ENCODE results near the gene TSPEAR. TPM values are rescaled to one million over a fixed set of nuclear protein-coding genes. Genes with fewer than 3 reads are reported as not detected.
A peak's percentile ranks its signal among the peaks of the same experiment; 100 is the strongest.

Gene TSPEAR
- total RNA-seq, 1 experiment from 2014 or later, result not detected

DNA sequence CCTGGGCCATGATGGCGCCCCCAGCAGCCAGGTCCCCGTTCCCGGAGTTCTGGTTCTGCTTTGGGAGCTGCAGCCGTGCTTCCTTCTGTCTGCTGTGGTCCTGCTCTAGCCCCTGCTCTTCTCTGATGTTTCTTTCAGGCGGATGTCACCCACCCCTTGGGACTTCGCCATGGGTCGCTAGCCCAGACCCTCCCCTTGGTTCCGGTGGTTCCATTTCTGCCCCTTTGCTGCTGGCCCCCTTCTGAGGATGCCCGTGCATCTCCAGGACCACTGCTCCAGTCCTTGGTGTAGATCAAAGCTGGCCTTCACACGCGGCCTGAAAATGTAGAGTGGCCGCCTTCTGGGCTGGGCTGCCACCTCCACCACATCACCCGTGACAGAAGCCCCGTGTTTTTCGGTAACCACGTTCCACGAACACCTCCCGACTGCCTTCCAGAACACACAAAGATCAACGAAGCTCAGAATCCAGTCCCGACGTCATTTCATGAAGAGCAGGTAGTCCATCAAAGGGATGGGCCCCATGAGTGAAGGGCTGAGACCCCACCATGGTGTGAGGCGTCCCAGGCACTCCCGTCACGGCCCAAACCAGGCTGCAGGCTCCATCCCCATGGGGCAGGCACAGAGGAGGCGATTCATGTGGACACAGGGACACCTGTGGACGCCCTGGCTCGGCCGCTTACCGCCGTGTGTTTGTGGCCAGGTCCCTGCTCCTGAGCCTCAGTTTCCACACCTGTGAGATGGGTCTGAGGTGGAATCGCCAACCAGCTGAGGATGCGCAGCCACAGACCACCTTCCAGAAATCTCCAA is 195.8 kb downstream of the TSPEAR start:
- in situ Hi-C loops (cut with HindIII; ENCODE audit: low pct_unique_long_range_greater_than_20kb, low sequenced_read_pairs), result no loop called here
- DNase-seq (ENCODE audit: low read depth), result no peak

DNA sequence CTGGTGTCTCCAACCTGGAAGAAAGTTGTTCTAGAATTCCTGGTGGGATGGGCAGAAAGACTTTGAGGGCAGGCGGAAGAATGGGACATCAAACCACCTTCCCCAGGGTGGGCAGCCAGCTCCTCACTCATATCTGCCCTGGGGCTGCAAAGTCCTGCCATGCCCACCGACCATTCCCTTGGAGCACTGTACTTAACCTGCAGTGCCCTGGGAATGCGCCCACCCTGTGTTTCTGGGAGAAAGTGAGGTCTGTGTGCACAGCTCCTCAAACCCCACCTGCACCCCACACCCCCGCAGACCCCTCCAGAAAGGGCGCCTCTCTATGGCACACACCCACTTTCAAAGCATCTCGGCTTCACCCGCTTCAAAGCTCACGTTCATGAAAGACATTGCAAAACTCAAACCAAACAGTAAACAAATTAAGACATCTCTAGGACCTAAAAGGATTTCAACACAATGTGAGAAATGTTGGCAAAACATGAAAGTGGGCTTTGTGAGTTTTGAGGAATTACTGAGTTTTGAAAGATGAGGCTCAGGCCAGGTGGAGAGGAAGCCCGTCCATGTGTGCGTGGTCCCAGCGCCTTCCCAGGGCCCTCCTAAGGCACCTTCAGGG is 196.5 kb downstream of the TSPEAR start:
- no peak for DNase-seq (ENCODE audit: low read depth)
- in situ Hi-C loops (cut with HindIII; ENCODE audit: low pct_unique_long_range_greater_than_20kb, low sequenced_read_pairs), result no loop called here

DNA sequence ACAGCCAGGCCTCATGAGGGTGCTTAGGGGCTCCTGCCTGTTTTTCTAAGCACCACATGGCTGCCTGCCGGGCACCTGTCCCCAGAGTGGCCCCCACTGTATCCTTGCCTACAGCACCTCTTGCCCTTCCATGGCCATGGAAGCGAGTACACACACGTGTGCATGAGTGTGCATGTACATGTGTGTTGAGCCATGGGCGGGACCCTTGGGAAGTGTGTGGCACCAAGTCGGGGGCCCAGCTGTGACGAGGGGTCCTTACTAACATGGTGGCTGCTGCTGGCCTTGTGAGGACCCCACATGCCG is 197.2 kb downstream of the TSPEAR start:
- in situ Hi-C loops (cut with HindIII; ENCODE audit: low pct_unique_long_range_greater_than_20kb, low sequenced_read_pairs), result no loop called here
- DNase-seq (ENCODE audit: low read depth), result no peak

DNA sequence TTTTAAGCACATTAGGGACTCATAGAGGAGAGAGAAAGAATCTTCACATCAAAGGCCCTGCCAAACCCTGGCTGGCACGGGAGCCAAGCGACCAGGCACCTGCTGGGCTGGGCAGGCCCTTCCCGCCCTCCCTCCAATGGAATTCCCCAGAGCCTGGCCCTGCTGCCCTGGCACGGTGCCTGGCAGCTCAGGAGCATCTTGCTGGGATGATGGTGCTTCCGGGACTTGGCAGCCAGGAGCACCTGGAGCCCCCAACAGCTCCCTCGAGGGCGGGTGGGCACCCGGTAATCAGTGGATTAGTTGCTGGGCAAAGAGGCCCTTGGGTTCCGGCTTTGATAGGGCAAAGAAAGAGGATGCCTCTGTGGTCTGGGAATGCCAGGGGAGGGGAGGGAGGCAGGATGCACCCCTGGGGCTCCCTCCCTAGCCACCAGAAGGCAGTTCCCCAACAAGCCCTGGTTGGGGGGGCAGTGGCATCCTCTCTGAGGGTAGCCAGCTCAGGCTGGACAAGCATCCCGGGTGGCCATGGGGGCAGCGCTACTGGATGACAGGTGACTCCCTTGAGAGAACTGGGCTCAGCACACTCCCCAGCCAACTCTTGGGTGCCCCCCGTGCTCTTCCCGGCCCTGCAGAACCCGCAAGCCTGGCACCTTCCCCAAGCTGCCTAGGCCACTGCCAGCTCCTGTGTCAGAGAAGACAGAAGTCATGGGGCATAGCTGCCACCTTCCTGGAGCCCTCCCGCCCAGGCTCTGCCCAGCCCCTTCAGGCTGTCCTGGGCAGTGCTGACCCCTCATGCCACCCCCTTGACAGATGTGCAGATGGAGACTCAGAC is 197.8 kb downstream of the TSPEAR start:
- in situ Hi-C loops (cut with HindIII; ENCODE audit: low pct_unique_long_range_greater_than_20kb, low sequenced_read_pairs), result no loop called here
- DNase-seq (ENCODE audit: low read depth), result no peak

DNA sequence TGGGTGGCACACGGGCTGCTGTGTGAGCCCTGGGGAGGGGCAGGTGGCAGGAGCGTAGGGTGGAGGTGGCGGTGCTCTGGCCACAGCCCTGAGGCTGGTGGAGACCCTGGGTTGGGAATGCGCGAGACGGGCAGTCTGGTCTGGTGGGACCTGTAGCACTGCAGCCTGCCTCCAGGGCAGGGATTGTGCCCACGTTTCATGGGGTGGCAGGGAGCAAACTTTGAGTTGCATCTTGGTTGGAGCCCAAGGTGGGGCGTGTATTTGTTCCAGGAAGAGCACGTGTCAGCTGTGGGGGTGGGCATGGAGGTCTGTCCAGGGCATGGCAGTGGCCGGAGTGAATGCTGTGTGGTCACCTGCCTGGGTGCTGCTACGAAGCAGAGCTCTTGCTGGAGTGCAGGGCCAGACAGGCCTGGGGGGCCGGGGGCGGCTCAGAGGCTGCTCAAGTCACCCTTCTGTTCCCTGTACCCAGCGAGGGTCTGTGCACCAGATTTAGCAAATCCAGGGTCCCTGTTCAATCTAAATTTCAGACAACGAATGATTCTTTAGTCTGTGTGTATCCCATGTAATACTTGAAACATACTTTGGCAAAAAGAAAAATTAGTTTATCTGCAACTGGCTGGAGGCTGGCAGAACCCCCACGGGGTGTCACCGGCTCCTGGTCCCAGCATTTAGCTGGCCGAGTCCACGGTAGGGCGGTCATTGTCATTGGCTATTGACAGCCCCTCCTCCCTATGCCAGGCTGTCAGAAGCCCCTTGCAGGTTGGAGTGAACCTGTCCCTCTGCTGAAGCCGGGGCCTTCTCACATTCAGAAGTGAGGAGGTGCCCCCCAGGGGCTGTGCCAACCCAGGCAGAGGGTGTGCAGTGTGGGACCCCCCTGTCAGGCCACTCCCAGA is 198.6 kb downstream of the TSPEAR start:
- no peak for DNase-seq (ENCODE audit: low read depth)
- in situ Hi-C loops (cut with HindIII; ENCODE audit: low pct_unique_long_range_greater_than_20kb, low sequenced_read_pairs), result no loop called here

DNA sequence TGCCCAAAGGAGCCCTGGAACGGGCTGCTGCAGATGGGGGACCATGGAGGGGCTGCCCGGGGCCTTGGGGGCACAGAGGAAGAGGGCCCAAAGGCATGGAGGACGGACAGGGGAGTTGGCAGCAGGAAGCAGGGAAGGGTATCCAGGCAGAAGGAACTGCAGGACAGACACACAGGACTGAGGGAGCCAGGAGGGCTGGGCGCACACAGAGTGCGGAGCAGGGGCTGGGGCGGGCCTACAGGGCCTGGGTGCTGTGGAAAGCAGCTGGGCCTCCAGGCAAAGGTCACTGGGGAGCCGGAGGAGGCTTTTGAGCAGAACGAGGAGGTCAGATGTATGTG is 199.5 kb downstream of the TSPEAR start:
- no peak for DNase-seq (ENCODE audit: low read depth)
- in situ Hi-C loops (cut with HindIII; ENCODE audit: low pct_unique_long_range_greater_than_20kb, low sequenced_read_pairs), result no loop called here

GRCh38 chr21:44511219-44511937 is 200.0 kb downstream of the TSPEAR start:
- DNase-seq (ENCODE audit: low read depth), result no peak
- in situ Hi-C loops (cut with HindIII; ENCODE audit: low pct_unique_long_range_greater_than_20kb, low sequenced_read_pairs), result no loop called here

DNA sequence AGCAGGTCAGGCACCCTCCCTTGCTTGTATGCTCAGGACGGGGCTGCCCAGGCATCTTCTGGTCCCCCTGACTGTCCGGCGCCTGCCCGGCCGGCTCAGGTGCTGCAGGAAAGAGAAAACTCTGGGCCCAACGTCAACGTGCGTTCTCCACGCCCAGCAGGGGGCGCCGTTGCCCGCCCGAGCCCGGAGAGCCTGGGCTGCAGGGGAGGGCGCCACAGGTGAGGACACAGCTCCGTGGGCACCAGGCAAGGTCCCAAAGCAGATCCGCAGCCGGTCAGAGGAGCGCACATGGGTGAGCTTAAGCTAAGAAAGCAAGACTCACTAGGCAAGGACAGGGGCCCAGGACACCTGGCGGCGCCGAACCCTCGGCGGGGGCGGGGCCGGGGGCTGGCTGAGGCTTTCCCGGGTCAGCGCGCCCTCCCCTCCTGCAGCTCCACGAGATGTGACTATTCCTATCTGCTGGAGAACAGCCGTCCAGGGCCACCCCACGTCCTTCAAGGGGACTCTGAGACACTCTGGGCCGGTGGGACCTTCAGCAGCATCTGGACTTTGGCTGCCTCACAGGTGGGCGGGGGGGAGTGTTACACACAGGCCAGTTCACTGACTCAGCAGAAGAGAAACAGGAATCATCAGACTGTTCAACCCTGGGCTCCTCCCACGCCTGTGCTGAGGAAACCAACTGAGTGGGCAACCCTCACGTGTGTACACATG is 200.7 kb downstream of the TSPEAR start:
- peak; percentile 47 for DNase-seq (ENCODE audit: low read depth)
- in situ Hi-C loops (cut with HindIII; ENCODE audit: low pct_unique_long_range_greater_than_20kb, low sequenced_read_pairs), result no loop called here

DNA sequence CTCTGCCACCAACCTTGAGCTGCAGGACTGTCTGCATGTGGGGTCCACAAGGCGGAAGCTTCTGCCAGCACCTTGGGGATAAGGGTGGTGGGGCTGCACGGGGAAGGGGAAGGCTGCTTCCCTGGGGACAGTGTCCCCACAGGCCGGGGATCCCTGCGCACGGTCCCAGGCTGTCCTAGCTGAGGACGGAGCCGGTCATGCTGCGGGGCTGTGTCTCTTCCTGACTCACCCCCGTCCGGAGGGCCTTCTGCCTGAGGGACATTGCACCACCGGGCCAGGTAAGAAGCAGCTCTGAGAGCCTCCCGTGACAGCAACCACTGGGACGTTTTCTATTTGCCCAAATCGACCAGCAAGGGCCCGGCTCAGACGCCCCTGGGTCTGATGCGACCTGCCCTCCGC is 201.3 kb downstream of the TSPEAR start:
- in situ Hi-C loops (cut with HindIII; ENCODE audit: low pct_unique_long_range_greater_than_20kb, low sequenced_read_pairs), result no loop called here
- DNase-seq (ENCODE audit: low read depth), result no peak

DNA sequence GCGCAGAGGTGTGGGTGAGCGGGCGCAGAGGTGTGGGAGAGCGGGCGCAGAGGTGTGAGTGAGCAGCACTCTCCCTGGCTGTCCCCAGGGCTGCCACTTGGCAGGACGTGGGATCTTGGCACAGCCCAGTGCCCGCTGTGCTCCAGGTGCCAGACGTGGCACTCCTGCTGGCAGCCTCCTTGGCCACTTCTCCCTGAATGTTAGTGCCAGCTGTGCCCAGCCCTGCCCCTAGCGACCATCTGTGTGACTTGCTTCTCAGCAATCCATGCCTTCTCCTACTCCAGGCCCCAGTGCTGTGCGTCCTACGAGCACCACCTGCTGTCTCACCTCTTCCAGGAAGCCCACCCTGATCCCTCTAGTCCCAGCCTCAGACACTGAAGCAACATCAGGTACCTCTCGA is 201.8 kb downstream of the TSPEAR start:
- DNase-seq (ENCODE audit: low read depth), result no peak
- in situ Hi-C loops (cut with HindIII; ENCODE audit: low pct_unique_long_range_greater_than_20kb, low sequenced_read_pairs), result no loop called here

- no peak for DNase-seq (ENCODE audit: low read depth)
- in situ Hi-C loops (cut with HindIII; ENCODE audit: low pct_unique_long_range_greater_than_20kb, low sequenced_read_pairs), result no loop called here
Measured at GRCh38 chr21:44508711-44509445, 202.5 kb downstream of the TSPEAR start.

DNA sequence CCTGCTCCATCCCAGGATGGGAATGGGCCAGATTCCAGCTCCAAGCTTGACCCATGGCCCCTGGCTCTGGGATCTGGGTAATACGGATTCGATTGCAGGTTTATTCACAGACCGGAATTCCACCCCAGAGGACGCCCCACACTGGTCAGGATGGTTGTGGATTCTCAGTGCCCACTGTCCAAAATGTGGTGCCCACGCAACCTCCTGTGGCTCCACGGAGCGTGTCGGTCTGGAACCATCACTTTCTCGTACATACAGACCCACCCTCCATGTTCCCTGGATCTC is 203.0 kb downstream of the TSPEAR start:
- no peak for DNase-seq (ENCODE audit: low read depth)
- in situ Hi-C loops (cut with HindIII; ENCODE audit: low pct_unique_long_range_greater_than_20kb, low sequenced_read_pairs), result no loop called here

GRCh38 chr21:44507673-44508425 is 203.5 kb downstream of the TSPEAR start:
- in situ Hi-C loops (cut with HindIII; ENCODE audit: low pct_unique_long_range_greater_than_20kb, low sequenced_read_pairs), result no loop called here

DNA sequence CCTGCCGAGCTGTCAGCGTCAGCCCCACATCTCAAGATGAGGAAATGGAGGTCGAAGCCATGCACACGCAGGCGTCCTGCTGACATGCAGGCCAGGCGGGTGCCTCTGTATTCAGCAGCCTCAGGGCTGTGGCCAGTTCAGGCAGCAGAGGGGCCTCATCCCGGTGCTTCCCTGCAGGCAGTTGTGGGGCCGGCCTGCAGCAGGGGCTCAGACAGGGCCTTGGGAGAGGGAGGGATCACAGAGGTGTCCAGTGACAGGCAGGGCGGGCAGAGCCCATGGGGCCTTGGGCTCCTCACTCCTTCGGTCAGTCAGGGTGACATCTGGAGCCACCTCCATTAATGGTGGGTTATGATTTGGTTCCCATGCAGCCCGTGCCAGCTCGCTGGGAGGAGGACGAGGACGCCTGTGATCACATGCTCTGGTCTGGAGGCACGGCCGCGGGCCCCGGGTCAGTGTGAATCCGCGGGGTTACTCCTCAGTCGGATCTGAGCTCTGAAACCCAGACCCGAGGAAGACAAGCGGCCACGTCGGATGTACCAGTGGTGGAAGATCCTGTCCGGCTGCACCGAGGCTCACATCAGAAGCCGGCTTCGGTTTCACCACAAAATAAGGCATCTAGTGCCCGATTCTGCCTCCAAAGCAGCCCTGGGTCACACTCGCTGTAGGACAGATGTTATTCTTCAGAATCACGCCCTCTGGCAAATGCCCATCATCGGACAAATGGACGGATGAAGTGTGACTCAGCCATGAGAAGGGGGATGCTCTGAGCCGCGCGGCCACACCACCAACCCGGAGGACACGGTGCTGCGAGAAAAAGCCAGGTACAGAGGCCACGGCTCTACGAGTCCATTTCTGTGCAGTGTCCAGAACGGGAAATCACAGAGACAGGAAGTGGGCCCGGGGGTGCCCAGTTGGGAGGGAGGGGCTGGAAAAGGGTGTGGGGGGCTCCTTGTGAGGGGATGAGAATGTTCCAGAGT is 204.8 kb downstream of the TSPEAR start:
- in situ Hi-C loops (cut with HindIII; ENCODE audit: low pct_unique_long_range_greater_than_20kb, low sequenced_read_pairs), result no loop called here
- DNase-seq (ENCODE audit: low read depth), result no peak

More at GRCh38 chr21:44507673-44508425, 203.5 kb downstream of the TSPEAR start:
- no peak for DNase-seq (ENCODE audit: low read depth)

DNA sequence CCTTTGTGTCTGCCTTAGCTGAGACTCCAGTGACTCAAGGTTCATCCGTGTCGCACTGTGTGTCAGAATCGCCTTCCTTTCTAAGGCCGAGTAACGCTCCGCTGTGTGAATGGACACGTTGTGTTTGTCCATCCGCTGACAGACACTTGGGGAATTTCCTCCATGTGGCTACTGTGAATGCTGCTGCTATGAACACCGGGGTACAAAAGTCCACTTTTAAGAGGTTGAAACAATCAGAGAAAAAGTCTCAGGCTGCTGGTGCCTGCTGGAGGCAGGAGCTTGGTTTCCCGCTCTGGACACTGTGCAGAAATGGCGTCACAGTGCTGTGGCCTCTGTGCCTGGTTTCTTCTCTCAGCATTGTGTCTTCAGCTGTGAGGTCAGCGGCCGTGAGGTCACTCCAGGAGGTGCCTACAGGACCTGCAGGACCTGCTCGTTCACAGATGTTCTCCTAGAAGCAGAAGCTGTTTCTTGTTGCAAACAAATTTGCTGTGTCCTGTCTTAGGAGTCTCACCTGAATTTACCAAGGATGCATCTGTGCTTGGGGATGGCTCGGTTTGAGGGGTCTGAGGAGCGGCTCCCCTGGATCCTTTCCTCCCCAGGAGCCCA is 205.6 kb downstream of the TSPEAR start:
- in situ Hi-C loops (cut with HindIII; ENCODE audit: low pct_unique_long_range_greater_than_20kb, low sequenced_read_pairs), result no loop called here

More for the DNA sequence above, 205.6 kb downstream of the TSPEAR start:
- DNase-seq (ENCODE audit: low read depth), result no peak
